SIG-M5 (cell line): ENCODE measurements around the gene POLE.

Experiments
- DNase-seq: peaks from one replicate; lab custom pipeline; 2025; lab: John Stamatoyannopoulos, UW

The POLE gene

GRCh38 chr12:132675757-132676432 lies 11.2 kb downstream of the POLE start:
- DNase-seq, result no peak

DNA sequence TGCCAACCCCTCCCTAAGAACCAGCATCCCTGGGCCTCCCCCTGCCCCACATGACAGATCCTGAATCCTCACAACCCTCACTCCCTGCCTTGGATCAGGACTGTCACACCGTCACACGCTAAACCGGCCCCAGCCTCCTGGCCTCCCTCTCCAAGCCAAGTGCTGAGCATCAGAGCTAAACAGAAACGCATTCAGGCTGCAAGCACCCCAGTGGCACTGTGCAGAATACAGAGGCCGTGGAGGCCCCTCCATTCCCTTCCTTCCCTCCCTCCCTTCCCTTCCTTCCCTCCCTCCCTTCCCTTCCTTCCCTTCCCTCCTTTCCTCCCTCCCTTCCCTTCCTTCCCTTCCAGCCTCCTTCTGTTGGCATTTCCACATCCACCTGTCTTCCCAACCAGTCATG lies 12.6 kb downstream of the POLE start:
- no peak for DNase-seq

DNA sequence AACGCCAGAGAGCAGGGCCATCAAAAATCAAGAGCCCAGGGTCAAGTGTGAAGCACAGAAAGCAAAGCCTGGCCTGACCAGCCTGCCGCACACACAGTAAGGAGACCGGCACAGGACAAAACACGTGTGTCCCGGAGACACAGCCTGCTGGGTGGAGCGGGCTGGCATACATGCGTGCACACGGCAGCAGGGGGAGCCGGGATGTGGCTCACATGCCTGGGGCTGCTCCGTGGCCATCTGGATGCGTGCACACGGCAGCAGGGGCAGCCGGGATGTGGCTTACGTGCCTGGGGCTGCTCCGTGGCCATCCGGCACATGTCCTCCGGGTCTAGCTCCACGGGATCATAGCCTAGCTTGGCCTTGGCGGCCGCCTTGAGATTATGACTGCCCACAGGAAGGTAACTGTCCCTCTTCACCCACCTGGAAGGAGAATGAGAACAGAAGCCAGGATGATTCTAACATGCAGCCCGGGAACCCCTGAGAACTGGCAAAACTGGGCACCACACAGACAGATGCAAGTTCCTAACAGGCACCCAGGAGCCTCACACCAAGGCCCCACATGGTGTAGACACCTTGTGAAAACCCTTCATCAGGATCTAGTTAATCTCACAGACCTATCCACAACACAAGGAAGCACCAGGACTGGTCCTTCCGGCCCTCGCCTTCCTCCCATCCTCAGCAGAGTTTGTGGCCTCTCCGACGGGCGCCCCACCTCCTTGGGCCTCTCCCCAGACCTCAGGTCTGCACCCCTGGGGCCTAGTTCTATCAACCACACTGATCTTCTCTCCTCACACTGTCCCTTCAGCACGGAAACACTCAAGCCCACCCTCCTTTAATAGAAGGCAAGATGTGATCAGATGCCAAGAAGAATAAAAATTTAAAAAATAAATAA lies 13.6 kb downstream of the POLE start:
- DNase-seq, result no peak

GRCh38 chr12:132672678-132673077 lies 14.5 kb downstream of the POLE start:
- no peak for DNase-seq

DNA sequence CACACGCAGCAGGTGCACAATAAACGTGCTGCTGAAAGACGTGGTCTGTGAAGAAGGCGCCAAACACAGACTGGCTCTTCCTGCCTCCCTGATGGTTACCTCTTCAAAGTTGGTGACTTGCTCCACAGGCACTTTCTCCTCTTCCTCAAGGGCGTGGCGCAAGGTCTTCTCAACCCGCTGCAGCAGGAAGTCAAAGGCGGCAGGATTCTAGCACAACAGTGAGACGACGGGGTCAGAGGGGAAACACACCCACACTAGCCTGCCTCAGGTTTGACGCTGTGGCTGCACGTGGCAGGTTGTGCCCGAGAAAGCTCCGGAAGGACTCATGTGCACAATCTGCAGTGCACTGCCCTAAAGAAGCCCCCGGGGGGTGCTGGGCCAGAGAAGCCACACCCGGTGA lies 15.0 kb downstream of the POLE start:
- DNase-seq, result no peak

DNA sequence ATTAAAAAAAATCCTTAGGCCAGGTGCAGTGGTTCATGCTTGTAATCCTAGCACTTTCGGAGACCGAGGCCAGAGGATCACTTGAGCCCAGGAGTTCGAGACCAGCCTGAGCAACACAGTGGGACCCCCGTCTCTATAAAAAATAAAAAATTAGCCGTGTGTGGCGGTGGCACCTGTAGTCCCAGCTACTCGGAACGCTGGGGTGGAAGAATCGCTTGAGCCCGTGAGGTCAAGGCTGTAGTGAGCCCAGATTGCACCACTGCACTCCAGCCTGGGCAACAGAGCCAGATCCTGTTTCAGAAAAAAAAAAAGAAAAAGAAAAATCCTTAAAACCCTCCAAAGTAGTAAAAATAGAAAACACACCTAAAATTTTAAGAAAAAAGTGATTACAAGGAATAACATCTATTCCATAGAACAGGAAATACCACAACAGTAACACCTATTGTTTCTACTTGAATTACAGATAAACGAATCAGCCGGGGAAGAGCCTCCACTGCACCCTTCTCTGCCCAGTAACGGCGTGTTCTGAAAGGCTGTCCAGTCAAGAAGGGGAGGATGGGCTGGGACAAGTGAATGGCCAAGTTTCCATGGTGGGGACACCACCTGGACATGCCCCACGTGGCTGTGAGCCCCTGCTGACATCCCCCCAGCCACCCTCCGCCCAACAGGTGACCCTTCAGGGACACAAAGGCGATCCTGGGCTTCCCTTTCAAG lies 17.8 kb downstream of the POLE start:
- no peak for DNase-seq

GRCh38 chr12:132668191-132669088 lies 18.7 kb downstream of the POLE start:
- DNase-seq, result no peak

DNA sequence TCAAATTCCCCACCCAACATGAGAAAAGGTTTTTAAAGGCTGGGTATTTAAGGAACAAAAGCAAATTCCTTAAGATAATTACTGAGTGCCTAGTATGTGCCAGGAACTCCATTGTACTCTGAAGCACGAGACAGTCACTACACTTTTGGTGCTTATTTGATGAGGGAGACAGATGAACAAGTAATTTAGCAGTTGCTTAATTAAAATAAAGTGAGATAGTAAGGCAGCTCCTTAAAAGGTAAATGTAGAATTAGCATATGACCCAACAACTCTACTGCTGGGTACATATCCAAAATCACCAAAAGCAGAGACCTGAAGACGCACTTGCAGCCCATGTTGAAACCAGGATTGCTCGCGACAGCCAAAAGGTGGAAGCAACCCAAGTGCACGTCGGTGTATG lies 21.3 kb downstream of the POLE start:
- no peak for DNase-seq

DNA sequence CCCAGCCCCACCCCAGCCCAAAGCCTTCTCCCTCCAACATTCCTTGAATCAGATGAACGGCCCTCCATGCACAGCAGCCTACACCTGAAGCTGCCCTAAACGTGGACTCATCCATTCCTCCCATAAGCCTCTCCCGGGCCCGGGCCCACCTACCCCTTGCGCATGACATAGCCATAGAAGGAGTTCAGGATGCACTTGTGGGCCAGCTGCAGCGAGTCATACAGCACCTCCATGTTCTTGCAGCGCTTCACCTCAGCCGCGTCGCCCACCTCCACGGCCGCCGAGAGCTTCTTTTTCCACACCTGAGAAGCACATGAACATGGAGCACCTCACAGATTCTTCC lies 22.0 kb downstream of the POLE start:
- no peak for DNase-seq

DNA sequence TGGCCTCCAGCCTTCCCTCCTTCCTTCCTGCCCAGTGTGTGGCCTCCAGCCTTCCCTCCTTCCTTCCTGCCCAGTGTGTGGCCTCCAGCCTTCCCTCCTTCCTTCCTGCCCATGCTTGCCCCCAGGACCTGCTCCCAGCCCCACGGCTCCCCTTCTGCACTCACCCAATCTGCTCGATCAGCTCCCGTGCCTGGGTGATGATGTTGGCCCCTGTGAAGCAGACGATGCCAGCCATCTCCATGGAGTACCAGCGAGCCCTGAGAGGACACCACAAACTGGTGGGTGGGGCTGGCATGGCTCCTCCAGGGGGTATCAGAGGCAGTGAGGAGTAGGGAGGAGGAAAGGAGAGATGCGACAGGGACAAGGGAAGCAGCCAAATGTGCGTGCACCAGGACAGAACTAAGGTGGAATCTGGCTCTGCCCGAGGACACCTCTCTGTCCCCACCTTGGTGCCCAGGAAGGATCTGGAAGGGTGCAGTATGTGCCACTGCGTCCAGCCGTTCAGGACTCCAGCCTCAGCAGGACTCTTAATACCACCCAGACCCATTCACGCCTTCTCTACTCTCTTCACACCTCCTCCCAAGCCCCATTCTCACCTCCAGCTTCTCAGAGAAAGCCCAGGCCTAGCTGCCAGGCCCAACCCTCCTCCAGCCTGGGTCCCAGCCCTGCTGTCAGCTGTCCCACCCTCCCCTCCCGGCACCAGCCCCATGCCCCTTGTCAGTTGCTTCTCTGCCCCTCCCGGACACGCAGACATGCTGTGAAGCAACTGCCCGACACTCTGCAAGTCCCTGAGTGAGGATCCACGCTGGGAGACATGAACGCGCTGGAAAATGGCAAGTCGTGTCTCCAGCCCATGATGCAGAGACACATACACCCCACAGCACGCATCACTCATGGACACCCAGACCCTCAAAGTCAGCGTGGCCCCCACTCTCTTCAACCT lies 22.7 kb downstream of the POLE start:
- DNase-seq, result no peak

DNA sequence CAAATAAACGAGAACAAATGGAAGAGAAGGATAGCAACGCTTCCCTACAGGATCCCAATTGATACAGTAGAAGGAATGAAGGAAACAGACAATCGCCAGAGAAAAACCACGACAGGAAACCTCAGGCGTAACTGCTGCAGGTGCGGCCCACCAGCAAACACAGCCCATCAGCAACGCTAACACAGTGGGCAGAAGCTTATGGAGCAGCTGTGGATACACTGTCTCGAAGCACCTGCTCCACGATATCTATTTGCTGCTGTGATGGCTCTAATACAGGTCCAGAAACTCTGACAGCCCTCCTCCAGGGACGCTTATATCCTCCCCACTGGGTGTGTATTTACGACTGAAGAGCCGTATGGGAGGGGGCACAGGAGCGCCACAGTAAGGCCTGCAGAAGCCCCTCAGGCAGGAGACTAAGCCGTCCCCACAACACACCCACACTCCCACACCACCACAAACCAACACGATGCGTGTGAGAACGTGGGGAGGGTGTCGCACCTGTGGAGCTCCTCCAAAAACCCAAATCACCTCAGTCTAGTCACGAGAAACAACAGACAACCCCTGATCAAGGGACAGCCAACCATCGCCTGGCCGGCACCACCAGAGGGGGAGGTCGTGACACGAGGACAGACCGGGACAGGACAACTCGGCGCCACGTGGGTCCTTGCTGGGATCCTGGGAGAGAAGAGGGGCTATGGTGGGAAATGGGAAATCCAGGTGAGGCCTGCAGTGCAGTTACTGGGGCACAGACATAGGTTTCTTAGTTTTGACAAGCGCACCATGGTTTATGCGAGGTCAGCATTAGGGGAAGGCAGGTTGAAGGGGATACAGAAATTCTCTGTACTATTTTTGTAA lies 24.0 kb downstream of the POLE start:
- DNase-seq, result no peak

GRCh38 chr12:132661972-132662371 lies 25.2 kb downstream of the POLE start:
- DNase-seq, result no peak

DNA sequence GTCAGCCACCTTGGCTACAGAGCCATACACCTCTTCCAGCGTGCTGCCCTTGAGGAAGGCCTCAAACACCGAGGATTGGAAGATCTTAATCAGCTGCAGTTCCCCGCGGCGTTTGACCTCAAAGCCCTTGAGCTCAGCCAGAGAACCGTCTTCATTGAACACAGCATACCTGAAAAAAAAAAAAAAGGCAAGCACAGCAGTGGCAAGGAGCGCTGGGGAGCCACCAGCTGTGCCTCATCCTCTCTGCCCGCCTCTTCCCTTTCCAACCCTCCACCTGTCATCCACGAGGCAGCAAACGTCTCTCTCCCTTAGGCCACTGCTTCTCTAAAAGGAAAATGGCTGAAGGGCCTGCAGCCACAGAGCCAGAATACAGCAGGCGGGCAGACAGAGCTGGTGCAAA lies 26.1 kb downstream of the POLE start:
- DNase-seq, result no peak

GRCh38 chr12:132660052-132660451 lies 27.1 kb downstream of the POLE start:
- no peak for DNase-seq

GRCh38 chr12:132659146-132659545 lies 28.0 kb downstream of the POLE start:
- no peak for DNase-seq

DNA sequence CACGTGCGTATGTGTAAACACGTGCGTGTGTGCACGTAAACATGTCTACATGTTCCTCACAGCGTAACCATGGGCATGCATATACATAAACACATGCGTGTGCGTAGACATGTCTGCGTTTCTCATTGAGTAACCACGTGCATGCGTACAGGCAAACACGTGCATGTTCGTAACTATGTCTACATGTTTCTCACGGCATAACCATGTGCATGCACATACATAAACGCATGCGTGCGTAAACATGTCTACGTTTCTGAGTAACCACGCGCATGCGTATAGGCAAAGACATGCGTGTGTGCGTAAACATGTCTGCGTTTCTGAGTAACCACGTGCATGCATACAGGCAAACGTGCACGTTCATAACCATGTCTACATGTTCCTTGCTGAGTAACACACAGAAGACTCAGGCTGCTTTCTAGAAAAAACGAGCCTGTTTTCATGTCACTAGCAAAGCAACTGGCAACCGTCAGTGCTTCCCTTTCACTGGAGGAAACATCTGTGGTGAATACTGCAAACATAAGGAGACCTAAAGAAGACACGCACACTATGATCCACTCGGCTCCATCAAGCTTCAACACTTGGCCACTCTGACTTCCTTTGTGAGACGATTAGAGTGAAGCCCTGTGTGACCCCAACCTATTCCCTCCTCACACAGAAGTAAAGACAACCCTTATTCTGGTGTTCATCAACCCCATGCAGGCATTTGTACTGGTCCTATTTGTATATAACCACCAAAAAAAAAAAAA lies 28.8 kb downstream of the POLE start:
- no peak for DNase-seq

DNA sequence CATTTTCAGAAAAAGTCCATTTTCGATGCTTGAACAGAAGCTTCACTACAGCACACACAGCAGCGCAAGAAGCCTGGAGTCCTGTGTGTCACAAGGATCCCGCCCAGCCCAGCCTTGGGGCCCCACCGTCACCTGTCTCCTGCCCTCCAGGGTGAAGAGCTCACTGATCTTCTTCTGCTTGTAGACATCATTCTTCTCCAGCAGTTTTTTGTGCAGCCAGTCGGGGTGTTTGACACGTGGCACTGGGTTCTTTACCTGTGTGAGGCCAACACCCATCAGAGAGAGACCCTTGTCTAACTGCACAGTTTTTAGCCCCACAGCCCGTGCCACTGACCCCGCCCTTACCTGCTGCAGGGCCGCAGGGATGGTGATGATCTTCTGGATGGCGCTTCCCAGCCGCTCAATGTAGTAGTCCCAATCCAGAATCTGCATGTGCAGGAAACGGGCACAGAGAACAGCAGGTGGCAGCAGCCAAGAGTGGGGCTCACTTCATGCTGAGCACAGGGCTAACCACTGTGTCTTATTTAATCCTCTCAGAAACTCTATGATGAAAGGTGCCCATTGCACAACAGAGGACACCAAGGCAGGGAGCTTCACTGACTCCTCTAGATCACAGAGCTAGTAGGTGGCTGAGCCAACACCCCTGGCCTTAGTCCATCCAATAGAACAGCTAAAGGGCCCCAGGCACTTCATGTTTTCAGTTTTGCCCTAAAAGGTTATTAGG lies 30.0 kb downstream of the POLE start:
- DNase-seq, result no peak

GRCh38 chr12:132653567-132654290 lies 33.4 kb downstream of the POLE start:
- no peak for DNase-seq
